GM21367 (cell line): ENCODE measurements around the gene DOK1.

Experiments used
- ATAC-seq: cut with Tn5 transposase; IDR thresholded peaks from one replicate; pipeline ENCODE4 v1.9.1; 2021; ENCODE audit not compliant: unreplicated experiment

The DOK1 gene

GRCh38 chr2:74566754-74567085 lies 12.2 kb downstream of the DOK1 start:
- no peak for ATAC-seq

- ATAC-seq = no peak
Observed at GRCh38 chr2:74567881-74568280, 13.4 kb downstream of the DOK1 start.

GRCh38 chr2:74569686-74570085 lies 15.2 kb downstream of the DOK1 start:
- ATAC-seq = no peak

DNA sequence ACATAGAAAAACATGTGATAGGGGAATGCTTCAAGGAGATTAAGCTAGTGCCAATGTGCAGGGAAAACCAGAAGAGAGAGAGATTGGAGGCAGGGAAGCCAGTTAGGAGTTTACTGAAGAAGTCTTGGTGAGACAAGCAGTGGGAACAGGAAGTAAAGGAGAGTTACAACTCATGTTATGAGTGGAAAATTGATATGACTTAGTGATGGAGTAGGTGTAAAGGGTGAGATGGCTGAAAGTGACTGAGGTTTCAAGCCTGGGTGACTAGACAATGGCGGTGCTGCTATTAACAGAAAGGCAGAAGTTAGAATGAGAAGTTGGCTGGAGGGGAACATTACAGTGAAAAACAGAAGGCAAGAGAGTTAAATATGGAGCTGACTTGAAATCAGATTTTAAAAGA lies 16.5 kb downstream of the DOK1 start:
- peak; percentile 63 for ATAC-seq

DNA sequence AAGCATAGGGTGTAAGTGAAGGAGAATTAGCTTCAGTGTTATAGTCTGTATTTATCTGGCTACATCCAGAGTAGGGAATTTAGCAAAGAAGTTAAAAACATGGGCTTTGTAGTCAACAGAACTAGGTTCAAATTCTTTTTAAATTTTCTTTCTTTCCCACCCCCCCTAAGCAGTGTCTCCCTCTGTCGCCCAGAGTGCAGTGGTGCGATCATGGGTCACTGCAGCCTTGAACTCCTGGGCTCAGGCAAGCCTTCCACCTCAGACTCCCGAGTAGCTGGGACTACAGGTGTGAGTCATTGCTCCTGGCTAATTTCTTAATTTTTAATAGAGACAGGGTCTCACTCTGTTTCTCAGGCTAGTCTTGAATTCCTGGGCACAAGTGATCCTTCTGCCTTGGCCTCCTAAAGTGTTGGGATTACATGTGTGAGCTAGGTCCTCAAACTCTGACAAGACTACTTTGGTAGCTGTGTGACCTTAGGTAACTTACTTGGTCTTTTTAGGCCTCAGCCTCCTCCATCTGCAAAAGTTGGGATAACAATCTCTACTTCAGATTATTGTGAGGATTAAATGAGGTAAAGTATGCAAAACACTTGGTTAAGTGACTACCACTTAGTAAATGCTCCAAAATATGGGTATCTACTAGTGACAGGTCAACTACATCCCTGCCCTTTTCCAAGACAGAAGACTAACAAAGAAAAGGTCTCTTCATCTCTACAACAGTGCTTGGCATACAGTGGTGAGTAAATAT lies 17.8 kb downstream of the DOK1 start:
- ATAC-seq = no peak

DNA sequence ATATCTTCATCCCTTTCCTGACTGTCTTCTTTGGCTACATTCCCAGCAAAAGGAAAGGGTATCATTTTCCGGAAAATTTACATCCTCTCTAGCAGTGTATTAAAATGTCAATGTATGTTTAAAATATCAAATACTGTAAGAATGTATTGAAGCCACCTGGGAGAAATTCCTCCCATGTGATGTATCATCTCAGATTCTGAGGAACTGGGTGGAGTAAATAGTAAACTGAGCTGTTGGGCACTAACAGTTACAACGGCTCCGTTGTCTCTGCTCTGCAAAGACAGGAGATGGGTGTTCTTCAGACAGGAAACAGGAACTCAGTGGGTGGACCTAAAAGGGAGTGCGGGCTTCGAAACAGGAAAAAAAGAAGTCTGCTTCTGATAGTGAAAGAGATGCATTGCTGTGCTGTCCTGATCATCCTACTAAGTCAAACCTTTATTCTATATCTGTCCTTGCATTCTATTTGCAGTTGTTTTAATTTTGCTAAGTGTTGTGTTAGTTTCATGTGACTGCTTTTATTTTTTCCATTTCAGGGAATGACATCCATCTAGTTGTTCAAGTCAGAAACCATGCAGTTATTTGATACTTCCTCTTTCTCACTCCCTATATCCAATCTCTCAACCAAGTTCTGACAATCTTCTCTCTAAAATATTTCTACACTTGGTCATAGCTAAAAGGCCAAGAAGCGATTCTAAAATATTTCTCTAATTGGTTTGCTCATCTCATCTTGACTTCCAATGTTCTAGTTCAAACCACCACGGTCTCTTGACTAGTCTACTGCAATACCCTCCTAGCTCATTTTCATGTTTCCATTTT lies 19.4 kb downstream of the DOK1 start:
- ATAC-seq = peak; percentile 42

- no peak for ATAC-seq
Observed at GRCh38 chr2:74575320-74575719, 20.8 kb downstream of the DOK1 start.

- ATAC-seq = no peak
Observed at GRCh38 chr2:74576211-74576862, 21.8 kb downstream of the DOK1 start.

DNA sequence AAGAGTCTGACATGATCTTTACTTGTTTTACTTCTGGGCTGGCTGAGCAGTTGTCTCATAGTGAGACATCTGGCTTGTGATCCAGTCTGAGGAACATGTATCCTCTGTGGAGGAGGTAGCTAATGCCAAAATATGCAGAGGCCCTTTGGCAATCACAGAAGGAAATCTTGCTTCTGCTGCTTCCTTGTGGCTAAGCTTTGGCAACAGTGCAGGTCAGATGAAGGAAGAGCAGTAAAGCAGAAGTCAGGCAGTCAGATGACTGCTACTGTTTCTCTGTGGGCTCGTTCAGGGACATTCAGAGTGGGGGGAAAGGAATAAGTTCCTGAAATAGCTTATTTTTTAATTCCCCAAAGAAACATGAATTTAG lies 22.3 kb downstream of the DOK1 start:
- no peak for ATAC-seq

DNA sequence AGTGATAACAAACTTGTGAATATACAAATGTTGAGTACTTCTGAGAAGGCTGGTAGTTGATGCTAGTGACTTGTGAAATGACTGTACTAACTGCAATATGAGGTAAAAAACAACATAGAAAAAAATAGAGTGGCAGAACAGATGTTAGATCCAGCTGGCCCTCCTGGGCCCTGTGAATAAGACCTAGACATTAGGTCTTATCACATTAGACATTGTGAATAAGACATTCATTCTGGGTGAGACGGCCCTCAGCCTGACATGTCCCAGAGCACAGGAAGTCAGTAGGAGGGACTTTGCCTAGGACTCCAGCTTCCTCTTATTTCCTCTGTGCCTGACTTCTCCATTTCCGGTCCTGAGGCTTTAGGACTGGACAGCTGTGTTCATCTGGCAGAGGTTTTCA lies 22.9 kb downstream of the DOK1 start:
- ATAC-seq = no peak

- ATAC-seq = peak; percentile 27
Observed at GRCh38 chr2:74578408-74578807, 23.9 kb downstream of the DOK1 start.

DNA sequence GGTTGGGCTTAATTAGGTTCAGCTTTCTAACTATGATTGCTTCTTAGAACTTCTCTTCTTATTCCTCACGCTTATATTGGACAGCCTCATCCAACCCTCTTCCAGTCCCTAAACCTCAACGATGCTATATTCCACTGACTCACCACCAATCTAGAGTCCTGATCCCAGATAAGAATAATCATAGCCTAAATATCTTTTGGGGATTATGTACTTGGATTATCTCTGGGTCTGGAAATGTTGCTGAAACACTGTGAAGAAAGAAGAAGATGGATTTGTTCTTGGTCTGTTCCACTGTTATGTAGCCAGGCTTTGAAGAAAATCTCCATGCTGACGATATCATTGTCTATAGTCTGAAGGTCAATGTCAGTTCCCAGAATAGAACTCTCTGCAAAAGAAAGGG lies 26.9 kb downstream of the DOK1 start:
- no peak for ATAC-seq

GRCh38 chr2:74582184-74582583 lies 27.7 kb downstream of the DOK1 start:
- ATAC-seq = no peak

GRCh38 chr2:74583504-74583903 lies 29.0 kb downstream of the DOK1 start:
- ATAC-seq = no peak

- peak; percentile 41 for ATAC-seq
Observed at GRCh38 chr2:74584088-74584645, 29.6 kb downstream of the DOK1 start.

GRCh38 chr2:74585406-74586185 lies 31.1 kb downstream of the DOK1 start:
- ATAC-seq = no peak

DNA sequence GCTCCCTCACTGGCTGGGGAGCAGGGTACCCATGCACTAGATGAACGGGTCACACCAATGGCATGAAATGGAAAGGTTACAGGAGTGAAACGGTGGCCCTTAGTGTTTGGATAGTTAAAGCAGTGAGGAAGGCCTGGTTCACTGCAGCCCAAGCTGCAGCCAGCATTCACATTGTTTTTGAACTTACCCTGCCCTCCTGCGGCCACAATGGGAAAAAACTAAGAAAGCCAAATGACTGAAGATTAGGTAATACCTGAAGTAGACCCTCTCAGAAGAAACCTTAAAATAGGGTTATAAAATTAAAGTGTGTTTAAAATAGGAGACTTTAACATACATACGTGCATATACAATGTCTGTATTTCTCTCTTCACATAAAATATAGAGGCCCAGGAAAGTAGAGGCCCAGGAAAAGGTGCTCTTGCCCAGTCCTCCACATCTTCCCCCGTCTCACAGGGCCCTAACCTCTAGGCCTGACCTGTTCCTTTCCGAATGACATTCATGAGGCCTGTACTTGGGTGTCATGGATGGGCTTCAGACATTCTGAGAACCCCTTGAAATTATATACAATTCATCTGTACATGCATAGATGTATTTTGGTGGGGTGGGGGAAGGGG lies 33.3 kb downstream of the DOK1 start:
- ATAC-seq = peak; percentile 61

- ATAC-seq = no peak
Observed at GRCh38 chr2:74588664-74589063, 34.1 kb downstream of the DOK1 start.

DNA sequence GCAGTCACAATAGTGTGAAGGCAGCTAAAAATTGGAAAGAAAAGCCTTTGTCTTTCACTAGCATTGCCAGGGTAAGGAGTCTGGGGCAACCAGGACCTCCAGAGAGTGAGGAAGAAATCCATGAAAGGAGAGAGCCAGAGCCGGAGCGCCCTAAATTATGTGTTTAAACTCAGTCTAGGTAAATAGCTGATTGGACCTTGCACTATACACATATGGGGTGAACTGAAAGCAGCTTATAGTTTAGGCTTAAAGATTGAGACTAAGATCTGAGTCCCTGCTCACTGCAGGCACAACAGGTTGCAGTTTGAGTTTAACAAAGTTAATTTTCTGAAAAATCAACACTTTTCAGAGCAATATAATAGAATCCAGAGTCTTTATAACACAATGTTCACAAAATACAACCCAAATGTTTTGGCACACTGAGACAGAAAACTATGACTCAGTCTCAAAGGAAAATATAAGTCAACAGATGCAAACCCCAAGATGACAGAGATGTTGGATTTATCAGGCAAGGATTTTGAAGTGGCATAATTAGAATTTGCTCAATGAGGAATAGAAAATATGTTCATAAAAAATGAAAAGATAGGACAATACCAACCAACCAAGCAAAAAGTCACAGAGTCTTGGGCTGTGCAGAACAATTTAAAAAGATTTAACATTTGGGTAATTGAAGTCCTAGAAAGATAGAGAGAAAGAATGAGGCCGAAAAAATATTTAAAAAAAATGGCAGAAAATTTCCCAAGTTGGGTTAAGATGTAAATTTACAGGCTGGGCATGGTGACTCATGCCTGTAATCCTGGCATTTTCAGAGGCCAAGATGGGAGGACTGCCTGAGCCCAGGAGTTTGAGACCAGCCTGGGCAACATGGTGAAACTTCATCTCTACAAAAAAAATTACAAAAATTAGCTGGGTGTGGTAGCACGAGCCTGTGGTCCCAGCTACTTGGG lies 39.6 kb downstream of the DOK1 start:
- no peak for ATAC-seq
